Measurements from ENCODE around the gene TBATA.

The TBATA gene, protein sequence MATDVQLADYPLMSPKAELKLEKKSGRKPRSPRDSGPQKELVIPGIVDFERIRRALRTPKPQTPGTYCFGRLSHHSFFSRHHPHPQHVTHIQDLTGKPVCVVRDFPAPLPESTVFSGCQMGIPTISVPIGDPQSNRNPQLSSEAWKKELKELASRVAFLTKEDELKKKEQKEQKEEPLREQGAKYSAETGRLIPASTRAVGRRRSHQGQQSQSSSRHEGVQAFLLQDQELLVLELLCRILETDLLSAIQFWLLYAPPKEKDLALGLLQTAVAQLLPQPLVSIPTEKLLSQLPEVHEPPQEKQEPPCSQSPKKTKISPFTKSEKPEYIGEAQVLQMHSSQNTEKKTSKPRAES
- total RNA-seq, result 0.08 to 5.1 (median 0.47) reads per million in 17 experiments

DNA sequence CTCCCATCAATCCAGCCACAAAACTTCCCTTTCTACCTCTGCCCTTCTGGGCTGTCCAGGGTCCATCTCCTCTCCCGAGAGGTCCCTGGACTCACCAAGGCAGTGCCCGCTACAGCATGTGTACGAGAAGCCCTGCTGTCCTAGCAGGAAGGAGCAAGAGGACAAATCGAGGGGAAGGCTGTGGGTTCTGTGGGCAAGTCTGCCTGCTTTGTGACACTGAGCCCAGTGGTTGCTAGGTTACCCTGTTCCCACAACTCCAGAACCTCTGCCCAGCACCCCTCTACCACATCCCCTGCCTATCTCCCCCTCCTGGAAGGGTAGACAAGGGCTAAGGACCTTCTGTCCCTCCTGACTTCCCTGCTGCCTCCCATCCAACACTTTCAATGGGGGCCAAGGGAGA lies at the start of gene TBATA:
Gene TBATA (minus strand): TSS at position 188 of the 400 bp plus-strand sequence. CDS start 1,998 bp downstream, outside the sequence.
- DNase-seq, result peak; percentile 46 to 69 (median 63)

DNA sequence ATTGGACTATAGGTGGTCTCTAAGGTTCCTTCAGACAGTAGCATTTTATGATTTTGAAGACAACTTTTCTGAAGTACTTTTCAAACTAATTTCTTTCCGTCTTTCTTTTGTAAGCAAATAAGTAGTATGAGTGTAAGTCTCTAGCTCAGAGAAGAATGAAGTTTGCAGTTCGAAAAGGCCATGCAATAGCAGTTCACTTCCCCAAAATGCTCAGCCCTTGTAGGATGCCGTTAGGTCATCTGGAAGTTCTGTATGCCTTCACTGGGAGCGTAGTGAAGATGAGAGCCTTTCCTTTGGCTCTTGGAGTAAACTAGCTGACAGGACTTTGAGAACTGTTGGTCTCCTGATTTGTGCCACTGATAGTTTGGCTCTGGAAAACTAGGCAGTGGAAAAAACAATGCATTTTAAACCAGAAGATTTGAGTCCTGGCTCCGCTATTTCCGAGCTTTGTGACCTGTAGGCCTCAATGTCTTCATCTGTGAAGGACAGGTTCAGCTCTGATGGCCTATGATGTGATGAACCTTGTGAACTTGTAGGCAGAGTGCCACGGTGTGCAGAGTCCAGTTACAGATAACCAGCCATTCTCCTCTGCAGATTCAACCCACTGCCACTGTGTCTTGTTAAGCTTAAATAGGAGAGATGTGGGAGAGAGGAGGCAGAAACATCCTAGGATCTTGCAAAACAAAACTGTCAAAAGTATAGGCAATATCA lies 49.4 kb upstream of the TBATA start:
- peak; percentile 69 to 88 (median 80) for DNase-seq

DNA sequence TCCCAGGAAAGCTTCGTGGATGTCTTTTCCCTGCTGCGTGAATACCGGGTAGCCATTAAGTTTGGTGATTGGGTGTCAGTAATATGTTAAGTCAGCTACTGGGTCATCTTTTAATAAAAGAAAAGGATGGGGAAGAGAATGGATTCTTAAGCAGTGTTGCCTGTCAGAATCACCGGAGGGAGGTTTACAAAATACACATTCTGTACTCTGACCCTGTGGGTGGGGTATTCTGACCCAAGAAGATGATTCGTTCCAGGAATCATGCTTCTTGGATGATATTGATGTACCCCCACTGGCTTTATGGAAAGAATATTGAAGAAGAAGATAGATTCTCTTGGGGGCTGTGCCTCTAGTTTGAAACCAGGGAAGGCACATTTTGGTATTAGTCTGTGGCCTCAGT lies 48.8 kb upstream of the TBATA start:
- DNase-seq, result no peak

DNA sequence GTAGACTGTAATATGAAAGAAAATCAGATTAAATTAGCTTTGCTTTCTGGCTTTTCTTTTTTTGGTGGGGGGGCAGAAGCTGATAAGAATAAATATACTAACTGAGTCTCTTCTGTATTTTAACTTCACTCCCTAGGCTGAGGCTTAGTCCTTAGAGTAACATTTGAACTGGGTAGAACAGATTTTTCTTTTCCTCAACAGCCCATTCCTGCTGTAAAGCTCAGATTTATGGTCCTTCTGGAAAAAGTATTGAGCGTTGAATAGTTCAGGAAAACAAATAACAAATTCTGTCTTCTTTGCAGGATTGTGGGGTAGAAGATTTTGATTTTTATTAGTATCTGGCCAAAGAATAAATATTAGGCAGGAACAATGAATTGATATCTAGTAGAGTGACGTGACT lies 48.4 kb upstream of the TBATA start:
- DNase-seq, result no peak

DNA sequence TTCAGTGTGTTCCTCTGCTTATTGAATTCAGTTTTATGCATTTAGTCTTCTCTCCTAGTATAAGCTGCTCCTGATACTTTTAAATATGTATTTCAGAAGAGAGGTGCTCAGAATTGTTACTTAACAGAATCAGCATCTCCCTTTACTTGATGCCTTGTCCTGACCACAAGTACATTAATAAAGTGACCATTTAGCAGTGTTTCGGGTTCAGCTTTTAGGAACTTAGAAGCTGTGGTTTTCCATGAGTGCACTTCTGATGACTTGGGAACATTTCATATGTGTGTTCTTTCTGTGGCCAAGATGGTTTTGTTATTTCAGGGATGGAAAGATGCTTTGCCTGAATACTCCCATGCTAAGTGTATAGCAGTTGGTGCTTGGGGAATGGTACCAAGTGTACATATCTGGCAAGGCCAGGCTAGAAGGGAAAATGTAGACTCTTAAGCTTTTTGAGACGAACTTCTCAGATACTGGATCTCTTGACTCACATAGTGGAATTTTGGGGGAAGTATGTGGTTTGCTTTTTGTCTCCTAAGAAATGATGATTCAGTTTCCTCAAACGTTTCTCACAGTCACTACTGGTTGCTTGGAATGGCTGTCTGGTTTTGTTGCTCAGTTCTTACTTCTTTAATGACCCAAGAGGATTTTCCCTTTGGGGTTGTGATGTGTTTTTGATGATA lies 47.8 kb upstream of the TBATA start:
- peak; percentile 66 to 90 (median 81) for DNase-seq

DNA sequence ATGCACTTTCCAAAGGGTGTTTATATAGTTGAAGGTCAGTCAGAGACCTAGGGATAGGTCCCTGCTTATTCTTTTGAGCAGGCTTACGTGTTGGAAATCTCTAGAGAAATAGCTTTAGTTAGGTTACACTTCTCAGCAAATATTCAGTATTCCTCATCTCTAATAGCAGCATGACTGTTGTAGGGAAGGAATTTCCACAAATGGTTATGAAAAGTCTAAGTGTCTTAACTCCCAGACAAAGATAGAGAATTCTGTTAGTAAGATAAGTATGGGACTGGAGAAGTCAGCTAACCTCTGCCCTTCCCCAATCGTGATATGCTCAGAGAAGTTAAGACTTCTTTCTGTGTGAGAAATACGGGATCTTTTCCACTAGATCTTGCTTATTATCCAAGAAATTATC lies 47.0 kb upstream of the TBATA start:
- no peak for DNase-seq

DNA sequence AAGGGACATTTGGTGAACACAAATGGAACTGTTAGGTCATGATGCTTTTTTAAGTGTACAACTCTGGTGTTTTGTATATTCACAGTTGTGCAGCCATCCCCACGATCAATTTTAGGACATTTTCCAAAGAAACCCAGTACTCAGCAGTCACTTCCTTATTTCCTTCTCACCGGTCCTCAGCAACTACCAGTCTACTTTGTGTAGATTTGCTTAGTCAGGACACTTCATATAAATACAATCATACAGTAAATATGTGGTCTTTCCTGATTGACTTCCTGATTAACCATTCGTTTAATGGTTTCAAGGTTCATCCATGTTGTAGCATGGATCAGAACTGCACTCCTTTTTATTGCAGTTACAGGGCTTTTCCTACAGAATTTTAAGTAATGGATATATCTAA lies 45.0 kb upstream of the TBATA start:
- peak; percentile 23 to 61 (median 41) for DNase-seq

DNA sequence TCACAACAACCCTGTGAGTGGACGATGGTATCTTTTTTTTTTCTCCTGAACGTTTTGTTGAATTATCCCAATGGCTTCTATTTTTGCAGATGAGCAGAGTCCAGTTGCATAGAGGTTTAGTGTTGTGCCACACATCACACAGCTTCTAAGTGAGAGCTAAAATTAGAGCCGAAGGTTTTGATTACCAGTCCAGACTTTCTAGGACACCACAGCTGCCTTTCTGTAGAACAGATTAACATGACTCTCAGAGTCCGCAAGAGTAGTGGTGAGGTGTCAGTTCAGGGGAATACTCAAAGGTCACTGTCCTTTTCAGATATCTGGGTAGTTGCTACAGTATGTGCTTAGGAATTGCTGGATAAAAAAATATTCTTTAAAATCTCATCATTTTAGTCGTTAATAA lies 44.4 kb upstream of the TBATA start:
- DNase-seq, result no peak

DNA sequence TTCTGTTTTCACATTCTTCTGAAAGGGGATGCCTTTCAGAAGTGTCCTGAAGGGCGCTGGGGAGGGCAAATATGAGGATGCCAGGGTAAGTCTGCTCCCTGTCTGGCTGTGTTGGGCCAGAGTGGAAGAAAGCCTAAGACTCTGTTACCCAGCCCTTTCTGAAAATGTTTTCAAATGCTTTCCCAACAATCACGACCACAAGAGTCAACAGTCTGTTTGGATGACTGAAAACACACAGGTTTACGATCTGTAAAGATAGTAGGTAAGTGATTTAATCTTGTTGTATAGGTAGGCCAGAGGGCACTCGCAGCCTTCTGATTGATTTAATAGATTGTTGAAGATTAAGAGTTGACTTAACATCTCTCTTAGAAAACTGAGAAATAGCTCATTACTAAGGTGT lies 43.7 kb upstream of the TBATA start:
- no peak for DNase-seq

DNA sequence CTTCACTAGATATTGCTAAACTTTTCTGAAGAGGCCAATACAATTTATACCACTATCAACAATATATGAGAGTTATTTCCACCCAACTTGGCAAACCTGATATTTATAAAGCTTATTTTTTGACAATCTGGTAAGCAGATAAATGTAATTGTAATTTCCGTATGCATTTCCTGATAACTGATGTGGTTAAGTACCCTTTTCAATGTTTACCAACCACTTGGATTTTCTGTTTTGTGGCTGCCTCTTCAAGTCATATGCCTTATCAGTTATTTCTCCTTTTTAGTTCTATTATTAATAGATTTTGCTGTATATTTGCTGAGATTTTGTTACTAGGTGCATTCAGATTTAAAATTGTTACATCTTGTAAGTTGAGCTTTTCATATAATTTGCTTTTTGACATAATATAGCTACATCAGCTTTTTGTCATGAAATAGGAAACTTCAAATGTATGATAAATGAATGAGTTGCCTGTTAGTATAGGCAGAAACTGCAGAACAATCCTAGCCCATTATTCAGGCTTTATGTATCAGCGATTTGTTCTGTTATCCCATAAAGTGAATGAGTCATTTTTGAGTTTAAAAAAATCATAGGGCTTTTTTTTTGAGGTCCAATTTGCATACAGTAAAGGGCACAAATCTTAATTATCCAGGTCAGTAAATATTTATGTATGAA lies 42.0 kb upstream of the TBATA start:
- peak in 1 of 4 experiments; percentile 27 for DNase-seq

DNA sequence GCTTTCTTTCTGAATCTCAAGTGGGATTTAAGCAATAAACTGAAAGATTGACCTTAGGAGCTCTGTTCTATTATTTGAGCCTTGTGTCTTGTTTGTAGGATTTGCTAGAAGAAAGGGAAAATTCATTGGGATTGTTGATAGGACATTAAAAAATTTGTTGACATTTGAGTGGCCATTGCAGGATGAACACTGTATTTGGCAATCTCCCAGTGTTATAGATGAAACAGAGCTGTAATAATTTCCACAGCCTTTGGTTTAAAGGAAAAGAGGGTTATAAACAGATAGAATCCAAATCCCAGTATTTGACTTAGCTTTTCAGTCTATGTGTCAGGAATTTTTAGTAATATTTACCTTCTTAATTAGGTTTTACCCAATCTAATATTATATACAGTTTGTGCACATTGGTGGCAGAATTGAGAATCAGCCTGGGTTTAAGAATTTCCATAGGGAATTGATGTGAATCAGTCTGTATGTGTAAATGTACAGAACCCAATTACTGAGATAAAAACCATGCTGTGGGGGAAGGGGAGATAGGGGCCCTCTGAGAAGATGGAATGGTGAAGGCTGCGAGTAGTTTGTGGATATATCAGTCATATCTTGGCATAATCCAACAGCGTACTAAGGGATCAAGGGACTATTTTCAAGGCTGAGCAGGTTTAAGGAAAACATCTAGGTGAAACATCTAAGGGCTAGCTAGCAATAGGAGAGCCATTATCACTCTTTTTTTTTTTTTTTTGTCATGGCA lies 37.1 kb upstream of the TBATA start:
- DNase-seq, result no peak

DNA sequence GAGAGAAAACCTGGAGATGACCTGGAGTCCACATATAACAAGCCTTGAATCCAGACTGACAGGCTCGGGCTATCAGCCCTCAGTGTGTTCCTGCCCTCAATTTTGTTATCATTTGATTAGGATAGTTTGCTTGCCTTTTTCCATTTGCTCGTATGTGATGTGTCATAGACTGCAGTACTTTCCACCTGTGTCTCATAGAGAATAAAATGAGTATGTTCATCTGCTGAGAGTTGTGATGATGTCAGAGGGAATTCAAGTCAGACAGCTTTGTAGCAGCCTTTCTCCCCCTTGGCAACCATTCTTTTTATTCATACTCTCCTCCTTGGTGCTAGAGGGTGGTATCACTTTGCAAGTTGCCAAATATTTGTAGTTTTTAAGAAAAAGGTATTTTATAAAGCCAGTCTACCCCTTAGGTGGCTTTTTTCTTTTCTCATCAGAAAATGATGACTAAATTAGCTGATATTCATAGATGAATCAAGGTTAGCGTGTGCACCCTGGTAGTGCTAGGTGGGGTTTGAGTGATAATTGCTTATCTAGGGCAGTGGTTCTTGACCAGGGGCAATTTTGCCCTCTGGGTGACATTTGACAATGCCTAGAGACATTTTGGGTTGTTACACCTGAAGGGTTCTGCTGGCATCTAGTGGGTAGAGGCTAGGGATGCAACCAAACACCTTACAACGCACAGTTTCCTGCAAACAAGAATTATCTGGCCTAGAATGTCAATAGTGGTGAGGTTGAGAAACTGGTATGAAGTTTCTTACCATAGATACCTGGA lies 36.0 kb upstream of the TBATA start:
- DNase-seq, result no peak

DNA sequence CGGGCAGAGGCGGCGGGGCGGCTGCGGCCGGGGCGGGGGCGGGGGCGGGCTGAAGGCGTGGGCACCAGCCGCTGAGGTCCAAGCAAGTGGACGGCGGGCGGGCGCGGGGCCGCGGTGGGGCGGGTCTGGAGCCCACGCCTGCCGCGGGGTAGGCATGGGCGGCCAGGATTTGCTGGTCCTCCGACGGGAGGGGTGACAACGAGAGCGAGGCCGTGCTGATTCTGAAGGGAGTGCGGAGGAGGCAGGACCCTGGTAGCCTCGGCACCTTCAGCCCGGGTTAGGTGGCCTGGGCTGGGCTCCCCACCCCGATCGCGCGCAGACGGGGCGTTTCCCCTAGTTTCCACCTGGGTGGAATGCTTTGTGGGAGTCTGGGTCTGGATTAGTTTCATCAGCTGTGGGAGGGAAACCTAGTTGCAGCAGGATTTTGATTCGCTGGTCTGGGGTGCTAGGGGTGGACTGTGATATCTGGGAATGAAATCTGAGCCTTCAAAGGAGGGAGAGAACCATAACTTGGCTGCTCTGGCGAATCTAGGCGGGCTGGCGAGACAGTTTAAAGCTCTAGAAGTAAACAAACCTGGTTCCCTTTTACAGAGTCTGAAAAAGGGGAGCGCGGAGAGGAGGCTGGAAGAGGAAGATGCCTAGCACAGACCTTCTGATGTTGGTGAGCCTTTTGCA lies 31.2 kb upstream of the TBATA start:
- peak; percentile 59 to 83 (median 68) for DNase-seq

DNA sequence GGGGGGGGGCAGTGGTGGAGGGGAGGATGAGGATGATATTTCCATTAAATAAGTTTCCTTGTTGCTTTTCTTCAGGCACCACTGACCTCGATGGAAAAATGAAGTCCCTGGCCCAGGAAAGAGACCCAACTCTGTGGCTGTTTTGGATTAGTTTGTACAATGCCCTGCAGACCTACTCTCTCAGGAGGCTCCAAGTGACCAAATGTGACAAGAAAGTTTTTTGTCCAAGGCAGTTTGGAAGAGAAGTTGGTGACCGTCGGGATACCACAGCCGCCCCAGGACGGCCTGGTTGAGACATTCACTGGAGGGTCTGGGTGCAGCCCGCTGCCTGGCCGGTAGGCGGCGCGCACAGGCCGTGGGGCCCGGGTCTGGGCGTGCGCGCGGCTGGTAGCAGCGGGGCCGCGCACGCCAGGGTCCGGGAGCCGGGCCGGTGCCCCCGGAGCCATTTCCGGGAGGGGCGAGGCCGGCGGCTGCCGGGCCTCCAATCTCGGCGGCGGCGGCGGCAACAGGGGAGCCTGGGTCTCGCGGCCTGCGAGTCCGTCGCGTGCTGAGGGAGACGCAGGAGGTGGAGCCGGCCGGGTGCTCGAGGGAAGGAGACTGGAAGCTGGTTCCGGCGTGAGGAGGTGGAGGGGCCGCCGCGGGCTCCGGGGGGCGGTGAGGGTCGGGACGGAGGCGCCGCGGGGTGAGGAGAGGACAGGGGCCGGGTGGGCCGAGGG lies 30.5 kb upstream of the TBATA start, which contains the start of gene SGPL1:
Gene SGPL1 (plus strand): TSS at position 445 of the 716 bp plus-strand sequence. CDS start 906 bp downstream, outside the sequence.
- peak; percentile 90 to 97 (median 95) for DNase-seq

DNA sequence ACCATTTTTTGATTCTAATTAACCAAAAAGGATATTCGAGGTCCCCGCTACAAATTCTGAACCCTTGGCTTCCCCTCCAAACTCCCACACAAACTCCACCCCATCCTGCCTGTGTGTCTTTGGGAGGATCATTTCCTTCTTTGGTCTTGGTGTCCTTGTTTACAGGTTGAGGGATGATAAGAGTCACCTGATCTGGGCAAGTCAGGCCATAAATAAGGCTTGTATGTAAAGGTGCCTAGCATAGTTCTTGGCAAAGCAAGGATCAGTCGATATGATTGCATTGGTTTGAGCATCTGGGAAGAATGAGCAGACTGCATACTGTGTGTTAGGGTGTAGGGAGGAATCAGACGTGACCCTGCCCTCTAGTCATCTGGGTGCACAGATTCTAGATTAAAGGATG lies 28.9 kb upstream of the TBATA start:
- no peak for DNase-seq

DNA sequence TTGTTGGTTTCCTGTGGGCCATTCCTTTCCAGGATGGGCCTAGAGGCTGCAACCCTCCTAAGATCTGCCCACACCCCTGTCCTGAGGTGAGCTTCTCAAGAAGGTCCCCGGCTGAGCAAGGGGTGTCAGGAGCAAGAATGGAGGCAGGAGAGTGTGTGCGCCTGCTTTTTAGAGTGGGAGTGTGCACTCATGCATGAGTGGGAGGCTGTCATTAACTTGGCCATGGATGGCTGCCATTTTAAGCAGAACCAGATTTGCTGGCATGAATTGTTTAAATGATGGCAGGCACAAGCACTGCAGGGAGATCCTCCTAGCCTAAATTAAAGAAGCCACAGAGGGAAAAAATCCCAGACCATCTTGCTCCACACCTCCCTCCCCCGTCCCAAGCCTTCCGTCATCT lies 27.6 kb upstream of the TBATA start:
- no peak for DNase-seq

DNA sequence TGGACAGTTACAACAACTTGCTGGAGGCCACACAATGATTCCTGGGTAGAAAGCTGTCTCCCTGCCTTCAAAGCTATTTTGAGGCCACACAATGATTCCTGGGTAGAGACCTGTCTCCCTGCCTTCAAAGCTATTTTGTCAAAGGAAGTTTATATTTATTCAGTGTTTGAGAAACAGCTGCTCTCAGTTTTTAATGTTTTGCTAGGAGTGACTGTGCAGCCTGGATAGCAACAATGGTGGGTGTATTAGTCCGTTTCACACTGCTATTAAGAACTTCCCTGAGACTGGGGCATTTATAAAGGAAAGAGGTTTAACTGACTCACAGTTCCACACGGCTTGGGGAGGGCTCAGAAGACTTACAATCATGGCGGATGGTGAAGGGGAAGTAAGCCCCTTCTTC lies 26.7 kb upstream of the TBATA start:
- DNase-seq, result no peak

DNA sequence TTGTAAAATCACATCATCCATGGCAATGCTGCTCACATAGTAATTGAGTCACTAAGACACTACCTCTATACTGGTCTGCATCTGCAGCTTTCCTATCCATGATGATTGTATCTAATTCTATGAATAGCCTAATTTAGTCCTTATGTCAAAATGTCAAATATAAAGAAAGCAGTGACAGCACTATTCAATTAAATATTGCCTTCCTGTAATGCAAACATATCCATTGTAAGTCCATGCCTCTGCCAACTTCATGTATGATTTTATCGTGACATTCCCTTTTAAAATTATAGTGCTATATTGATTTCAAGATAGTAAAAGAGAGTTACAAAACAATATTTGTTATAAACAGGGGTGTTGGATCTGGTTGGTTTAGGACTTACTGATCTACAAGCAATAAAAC lies 25.8 kb upstream of the TBATA start:
- DNase-seq, result no peak

DNA sequence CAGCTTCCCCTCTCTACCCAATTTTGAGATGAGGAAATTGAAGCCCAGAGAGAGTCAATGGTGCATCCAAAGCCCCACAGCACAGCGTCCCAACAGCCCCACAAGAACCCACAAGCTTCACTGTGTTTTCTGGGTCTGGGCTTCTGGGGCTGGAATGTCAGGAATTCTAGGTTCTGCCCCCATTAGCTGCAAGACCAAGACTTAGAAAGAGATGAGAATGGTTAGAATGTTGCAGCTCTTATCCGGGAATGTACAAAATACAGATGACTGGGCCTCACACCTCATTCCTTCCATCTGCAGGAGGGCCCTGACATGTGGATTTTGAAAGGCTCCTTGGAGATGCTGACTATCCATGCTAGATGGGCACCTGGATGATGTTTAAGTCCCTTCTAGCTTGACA lies 24.5 kb upstream of the TBATA start:
- no peak for DNase-seq

Measured in suppressor macrophage (primary cell).